IgD-negative memory B cell (primary cell): Measurements from ENCODE around the gene GPR135. TPM values are rescaled to one million over a fixed set of nuclear protein-coding genes. Genes with fewer than 3 reads are reported as not detected.

Experiments used
- H3K27ac Mint-ChIP-seq, 3 donors: one replicate each; pipeline ENCODE4 v1.8.0; 2020 to 2022; ENCODE audit warnings: mild to moderate bottlenecking in 3 of 3, mixed read lengths in 3 of 3, moderate library complexity in 1 of 3
- H3K27me3 Mint-ChIP-seq: one replicate; pipeline ENCODE4 v1.8.0; 2021; ENCODE audit warnings: mixed read lengths
- H3K36me3 Mint-ChIP-seq: one replicate; pipeline ENCODE4 v1.8.0; 2020; ENCODE audit warnings: mild to moderate bottlenecking, mixed read lengths
- H3K4me1 Mint-ChIP-seq, 3 donors: one replicate each; pipeline ENCODE4 v1.8.0; 2020 to 2022; ENCODE audit warnings: mixed read lengths in 3 of 3, mild to moderate bottlenecking in 1 of 3
- H3K4me3 Mint-ChIP-seq, 4 donors: one replicate each; pipeline ENCODE4 v1.8.0; 2020 to 2022; ENCODE audit warnings: mild to moderate bottlenecking in 4 of 4, mixed read lengths in 4 of 4, moderate library complexity in 3 of 4
- H3K9me3 Mint-ChIP-seq, 3 donors: one replicate each; pipeline ENCODE4 v1.8.0; 2020 to 2021; ENCODE audit warnings: mixed read lengths in 3 of 3, mild to moderate bottlenecking in 1 of 3
- polyA plus RNA-seq: library from polyadenylated mRNA; unstranded; fragments of 300-500 nt; fragmentation: Illumina TruSeq; gene quantifications from one replicate; pipeline ENCODE4 v1.2.3, GENCODE V29; 2021

GPR135 gene
- polyA plus RNA-seq, 1 donor from 2014 or later: 0.36 TPM

DNA sequence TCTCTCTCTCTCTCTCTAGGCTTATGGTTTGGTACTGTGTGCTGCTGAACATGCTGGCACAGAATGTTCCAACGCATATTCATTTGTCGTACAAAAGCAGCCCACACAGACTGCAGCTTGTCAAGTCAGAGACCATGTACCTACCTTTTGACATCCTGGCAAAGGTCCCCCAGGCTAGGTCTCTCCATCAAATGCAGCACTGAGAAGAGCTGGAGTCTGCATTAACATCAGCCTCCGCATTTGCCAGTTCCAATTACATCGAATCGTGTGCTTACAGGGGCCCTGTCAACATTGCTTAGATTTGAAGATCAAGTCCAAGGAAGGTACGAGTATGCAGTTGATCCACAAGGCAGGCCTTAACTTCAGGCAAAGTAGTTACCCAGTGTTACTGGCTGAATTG, 47.9 kb downstream of the GPR135 start:
- no peak overlapping the region for H3K4me3 Mint-ChIP-seq
- no peaks in the 10 kb centered on the region for H3K9me3 Mint-ChIP-seq
- no peaks in the 10 kb centered on the region for H3K36me3 Mint-ChIP-seq
- no peaks in the 10 kb centered on the region for H3K27me3 Mint-ChIP-seq
- no peak overlapping the region for H3K27ac Mint-ChIP-seq
- H3K4me1 Mint-ChIP-seq: peaks cover 14% of the 10 kb centered on the region in 3 donors

GRCh38 chr14:59415836-59416602, 49.2 kb downstream of the GPR135 start:
- Mint-ChIP-seq H3K27ac (no peak overlapping the region), H3K27me3 (no peaks in the 10 kb centered on the region), H3K36me3 (no peaks in the 10 kb centered on the region), H3K9me3 (no peaks in the 10 kb centered on the region), H3K4me1 (peaks cover 2 to 3% (median 2%) of the 10 kb centered on the region in 3 donors), H3K4me3 (no peak overlapping the region)

Other genes starting within 250 kb of the GPR135 start
- 10.1 TPM for gene L3HYPDH, start 19.0 kb upstream of the GPR135 start, polyA plus RNA-seq
- 40.9 TPM for gene JKAMP, start 19.1 kb upstream of the GPR135 start, polyA plus RNA-seq
- not detected for gene CCDC175, start 111.4 kb upstream of the GPR135 start, polyA plus RNA-seq